Muscle of arm (tissue), 12 donors: ENCODE measurements around the gene FBXO34. TPM values are rescaled to one million over a fixed set of nuclear protein-coding genes. Genes with fewer than 3 reads are reported as not detected.

Experiments used
- DNase-seq: peaks from one replicate; pipeline ENCODE4 v3.0.0-alpha.2; 2013
- polyA plus RNA-seq, 12 donors: library from polyadenylated mRNA; unstranded; fragments of 120-200 nt; gene quantifications; one replicate each; pipeline ENCODE4 v1.2.1, GENCODE V29; 2013; ENCODE audit not compliant: insufficient read length in 12 of 12

The FBXO34 gene
- polyA plus RNA-seq, 12 donors, result 15.2 to 24.0 (median 19.7) TPM; not detected in 1

- DNase-seq, result no peak
Measured at GRCh38 chr14:55265197-55265596, 6.0 kb upstream of the FBXO34 start.

GRCh38 chr14:55267820-55268219 lies 3.4 kb upstream of the FBXO34 start:
- DNase-seq, result no peak

DNA sequence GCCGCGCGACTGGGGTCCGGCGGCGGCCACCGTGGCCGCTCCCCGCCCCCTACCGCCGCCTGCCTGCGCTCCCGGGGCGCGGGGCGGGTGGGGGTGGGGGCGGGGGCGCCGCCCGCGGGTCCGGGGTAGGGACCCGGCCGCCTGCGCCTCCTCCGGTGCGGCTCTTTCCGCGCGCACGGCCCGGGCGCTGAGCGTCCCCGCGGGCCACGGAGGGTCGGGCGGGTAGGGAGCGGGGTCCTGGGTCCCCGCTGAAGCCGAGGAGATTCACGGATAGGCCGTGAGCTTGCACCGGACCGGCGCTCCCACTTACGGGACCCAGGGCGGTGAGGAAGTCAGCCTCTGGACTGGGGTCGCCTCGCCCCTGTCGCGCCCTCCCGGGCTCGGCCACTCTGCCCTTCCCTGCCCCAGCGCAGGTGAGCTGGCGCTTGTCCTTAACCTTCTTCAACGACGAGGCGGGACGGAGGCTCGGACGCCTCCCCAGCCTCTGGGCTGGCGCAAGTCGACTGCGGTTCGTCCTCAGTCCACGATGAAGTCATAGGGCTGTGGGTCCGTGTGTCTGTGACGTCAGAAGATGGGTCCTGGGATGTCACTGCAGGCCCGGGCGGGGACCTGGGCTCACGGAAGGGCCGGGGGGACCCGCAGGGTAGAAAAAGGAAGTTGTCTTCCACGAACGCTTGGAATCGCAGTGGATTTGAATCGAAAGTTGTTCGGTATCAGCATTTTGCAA lies 514 bp downstream of the FBXO34 start:
- peak; percentile 85 for DNase-seq

GRCh38 chr14:55272387-55272786 lies 1.2 kb downstream of the FBXO34 start:
- no peak for DNase-seq

GRCh38 chr14:55272922-55273321 lies 1.7 kb downstream of the FBXO34 start:
- DNase-seq, result no peak

DNA sequence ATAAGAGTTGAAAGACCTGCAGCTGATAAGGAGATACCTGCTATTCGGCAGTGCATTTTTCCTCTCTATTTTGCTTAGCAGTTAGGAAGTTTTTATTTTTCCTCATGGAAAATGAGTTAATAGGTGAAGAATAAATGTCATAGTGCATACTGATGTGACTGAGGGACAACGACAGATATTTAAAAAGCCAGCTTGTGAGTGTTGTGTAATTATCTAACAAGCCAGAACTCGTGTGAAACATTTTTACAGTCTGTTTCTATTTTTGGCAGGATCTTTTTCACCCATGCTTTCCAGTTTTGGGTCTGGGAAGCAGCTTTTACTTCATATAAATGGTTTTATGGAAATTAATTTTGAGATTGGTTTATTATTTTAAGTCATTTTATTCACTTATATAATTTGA lies 2.9 kb downstream of the FBXO34 start:
- DNase-seq, result no peak

DNA sequence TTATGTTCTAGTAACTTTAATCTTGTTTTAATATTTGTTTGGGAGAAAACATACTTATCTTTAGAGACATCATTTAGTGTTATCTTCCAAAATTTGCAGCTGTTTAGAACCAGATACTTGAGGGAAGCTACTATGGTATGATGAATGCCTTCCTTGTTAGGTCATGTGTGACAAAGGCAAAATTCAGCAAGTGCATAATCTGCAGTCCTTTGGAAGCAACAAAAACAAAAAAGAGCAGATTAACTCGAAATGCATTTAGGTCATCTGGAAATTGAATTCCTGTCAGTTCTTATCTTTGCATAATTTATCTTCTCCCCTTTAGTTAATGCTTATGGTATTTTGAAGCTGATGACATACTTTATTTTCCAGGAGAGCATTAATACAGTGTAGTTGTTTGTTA lies 3.5 kb downstream of the FBXO34 start:
- DNase-seq, result no peak

DNA sequence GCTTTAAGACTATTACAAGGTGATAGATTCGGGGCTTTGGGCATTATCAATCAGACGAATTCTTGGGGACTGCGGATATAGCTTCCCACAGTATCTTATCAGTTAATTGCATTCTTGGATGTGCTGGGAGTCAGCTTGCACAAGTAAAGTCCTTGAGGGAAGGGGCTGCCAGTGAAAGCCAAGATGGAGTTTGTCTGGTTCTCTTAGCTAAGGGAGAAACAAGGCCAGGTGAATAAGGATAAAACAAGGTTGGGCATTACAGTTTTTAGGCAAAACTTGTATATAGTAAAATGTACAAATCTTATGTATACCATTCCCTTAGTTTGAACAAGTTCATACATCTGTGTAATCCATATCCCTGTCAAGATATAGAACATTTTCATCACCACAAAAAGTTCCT lies 5.5 kb downstream of the FBXO34 start:
- DNase-seq, result no peak

DNA sequence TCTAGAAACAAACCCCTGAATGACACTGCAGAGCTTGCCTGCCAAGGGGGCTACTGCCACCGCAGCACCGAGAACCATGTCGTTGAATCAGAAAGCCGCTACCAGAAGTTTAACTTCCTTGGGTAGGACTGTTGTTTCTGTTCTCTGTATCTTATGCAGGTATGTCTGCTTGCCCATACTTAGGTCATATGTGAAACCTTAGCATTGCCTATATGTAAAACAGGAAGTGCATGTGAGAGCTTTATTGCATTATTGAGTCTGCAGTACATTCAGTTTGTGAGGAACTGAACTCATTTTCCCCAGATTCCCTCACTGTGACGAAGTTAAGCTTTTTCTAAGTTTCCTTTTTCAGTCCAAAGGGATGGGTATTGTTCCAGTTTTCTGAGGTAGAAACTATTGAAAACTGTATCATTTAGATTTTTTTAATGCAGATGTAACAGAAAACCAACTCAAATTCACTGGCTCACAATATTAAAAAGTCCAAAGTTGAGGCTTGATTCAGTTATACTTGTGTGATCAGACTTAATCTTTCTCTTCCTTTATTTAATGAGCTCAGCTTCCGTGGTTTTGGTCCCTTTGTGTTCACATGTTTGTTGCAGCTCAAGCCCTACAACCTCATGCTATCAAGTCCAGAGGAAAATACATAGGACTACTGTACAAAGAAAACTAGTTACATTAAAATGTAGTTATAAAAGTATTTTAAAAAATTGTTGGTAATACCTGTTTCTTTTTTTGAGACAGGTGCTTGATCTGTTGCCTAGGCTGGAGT lies 6.9 kb downstream of the FBXO34 start:
- no peak for DNase-seq

GRCh38 chr14:55279384-55279783 lies 8.2 kb downstream of the FBXO34 start:
- DNase-seq, result no peak

DNA sequence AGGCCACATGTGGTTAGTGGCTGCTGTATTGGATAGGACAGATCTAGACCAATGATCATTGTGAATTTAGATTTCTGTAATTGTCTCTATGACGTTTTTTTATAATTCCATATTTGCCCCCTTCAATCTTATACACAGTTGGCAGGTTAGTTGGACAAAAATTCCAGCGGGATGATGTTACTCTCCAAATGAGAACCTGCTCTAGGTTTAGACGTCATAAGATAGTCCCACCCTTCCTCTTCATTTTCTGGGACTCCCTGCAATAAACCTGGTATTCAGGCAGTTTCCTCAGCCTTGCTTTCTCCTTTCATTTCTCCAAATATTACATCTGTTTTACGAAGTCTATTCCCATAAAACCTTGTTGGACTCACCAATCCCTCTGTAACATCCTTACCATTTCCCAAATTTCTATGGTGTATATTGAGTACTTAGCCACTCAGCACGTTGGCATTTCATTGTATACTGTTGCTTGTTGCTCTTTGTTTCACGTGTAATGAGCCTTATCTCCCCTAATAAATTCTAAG lies 10.2 kb downstream of the FBXO34 start:
- DNase-seq, result no peak

GRCh38 chr14:55285048-55285652 lies 13.9 kb downstream of the FBXO34 start:
- no peak for DNase-seq

DNA sequence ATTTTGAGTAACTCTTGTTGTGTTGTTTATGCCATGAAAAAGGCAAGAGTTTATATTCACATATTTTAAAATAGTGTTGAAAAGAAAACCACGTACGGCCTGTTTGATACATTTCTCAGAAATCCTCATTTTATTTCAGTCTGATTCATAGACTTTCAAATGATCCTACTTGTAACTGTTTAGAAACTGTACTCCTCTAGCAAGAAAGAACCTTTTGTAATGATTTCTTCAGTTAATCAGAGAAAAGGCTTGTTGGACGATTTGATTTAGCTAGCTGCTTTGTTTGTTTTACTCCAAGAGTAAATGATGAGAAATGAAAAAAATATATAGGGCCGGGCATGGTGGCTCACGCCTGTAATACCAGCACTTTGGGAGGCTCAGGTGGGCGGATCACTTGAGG lies 17.2 kb downstream of the FBXO34 start:
- no peak for DNase-seq

DNA sequence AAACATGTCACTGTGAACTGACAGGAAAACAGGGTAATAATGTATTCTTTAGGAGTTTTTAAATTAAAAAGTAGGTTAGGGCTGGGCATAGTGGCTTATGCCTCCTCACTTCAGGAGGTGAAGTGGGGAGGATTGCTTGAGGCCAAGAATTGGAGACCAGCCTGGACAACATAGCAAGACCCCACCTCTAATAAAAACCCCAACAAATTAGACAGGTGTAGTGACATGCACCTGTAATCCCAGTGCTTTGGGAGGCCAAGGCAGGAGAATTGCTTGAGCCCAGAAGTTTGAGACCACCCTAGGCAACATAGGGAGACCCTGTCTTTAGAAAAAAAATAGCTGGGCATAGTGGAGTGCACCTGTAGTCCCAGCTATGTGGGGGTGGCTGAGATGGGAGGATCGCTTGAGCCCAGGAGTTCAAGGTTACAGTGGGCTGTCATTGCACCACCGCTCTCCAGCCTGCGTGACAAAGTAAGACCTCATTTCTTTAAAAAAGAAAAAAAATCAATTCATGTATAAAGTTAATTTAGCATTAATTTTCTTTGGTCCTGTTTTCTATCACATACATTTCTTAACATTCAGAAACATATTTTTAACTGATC lies 20.4 kb downstream of the FBXO34 start:
- DNase-seq, result no peak

DNA sequence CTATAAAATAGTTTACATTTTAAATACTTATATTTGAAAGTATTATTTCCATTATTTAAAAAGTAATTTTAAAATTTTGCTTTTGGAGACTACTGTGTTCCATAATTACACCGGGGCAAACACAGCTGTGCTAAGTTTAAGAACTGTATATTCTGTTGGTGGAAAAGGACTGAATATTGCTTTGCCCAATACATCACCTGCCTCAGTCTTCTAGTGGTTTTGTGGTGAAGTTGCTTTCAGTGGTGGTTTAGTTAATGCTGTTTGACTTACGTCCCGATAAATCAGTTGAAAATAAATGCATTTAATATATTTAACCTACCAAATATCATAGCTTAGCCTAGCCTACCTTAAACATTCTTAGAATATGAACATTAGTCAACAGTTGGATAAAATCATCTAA lies 23.4 kb downstream of the FBXO34 start:
- no peak for DNase-seq

- DNase-seq, result no peak
Measured at GRCh38 chr14:55297611-55298499, 26.6 kb downstream of the FBXO34 start.

DNA sequence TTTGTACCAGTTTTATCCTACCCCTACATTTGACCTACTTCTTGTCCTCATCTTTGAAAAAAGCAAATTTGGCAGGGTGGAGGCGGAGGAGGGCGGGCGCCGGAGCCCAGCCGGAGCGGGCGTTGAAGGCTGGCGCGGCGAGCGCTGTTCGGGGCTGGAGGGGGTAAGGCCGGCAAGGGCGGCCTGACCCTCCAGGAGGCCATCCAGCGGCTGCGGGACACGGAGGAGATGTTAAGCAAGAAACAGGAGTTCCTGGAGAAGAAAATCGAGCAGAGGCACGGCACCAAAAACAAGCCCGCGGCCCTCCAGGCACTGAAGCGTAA lies 27.2 kb downstream of the FBXO34 start:
- no peak for DNase-seq

- no peak for DNase-seq
Measured at GRCh38 chr14:55301437-55302121, 30.4 kb downstream of the FBXO34 start.

GRCh38 chr14:55302367-55303124 lies 31.3 kb downstream of the FBXO34 start:
- no peak for DNase-seq

GRCh38 chr14:55303125-55303499 lies 31.9 kb downstream of the FBXO34 start:
- no peak for DNase-seq
